ENCODE results near the gene PDCD2. TPM values are rescaled to one million over a fixed set of nuclear protein-coding genes. Genes with fewer than 3 reads are reported as not detected.

The PDCD2 gene
- total and polyA plus RNA-seq, 5 experiments from 2014 or later: 87.0 to 133 (median 117) TPM

GRCh38 chr6:170575250-170575649 lies 9.2 kb downstream of the PDCD2 start:
- no peak for DNase-seq
- no peak for ATAC-seq
- Mint-ChIP-seq H3K9me3 (no peaks in the 10 kb centered on the region), H3K4me1 (peaks cover 0 to 4% (median 0%) of the 10 kb centered on the region in 4 donors), H3K4me3 (no peak overlapping the region), H3K27me3 (no peaks in the 10 kb centered on the region), H3K27ac (peak overlapping the region in 1 of 10 donors; percentile 29), H3K36me3 (peaks cover 0 to 82% (median 1%) of the 10 kb centered on the region in 3 donors)
- POLR2A ChIA-PET: no interaction called here

DNA sequence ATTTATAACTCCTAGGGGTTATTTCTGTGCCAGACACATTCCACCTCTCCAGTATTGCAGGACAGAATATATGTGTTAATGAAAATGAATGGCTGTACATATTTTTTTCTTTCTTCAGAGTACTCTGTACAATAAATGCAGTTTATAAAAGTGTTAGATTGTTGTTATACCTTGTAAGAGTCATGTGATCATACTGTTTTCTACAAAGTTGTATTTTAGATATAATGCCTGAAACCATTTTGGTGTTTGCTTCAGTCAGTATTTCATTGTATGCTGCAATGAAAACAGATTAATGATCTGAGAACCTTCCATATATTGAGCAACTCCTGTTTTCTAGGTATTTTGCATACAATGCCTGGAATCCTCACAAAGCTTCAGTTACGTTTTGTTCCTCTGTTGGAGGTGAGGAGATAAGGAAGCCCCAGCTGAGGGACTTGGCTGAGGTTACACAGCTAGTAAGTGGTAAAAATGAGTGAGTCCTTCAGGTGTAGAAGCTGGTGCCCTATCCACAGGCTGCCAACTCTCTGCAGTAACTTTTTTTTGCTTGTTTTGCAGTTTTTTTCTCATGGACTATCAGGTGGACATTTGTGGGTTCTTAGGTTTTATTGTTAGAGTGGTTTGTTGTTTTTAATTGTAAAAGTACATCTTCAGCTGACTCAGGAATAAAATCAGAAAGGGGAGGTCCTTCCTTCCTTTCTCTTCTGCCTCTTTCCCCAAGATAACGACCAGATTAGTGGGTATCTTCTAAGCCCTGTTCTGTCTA lies 11.6 kb downstream of the PDCD2 start:
- H3K27ac Mint-ChIP-seq: peak overlapping the region in 5 of 10 donors; percentile 19 to 41 (median 29)
- peaks cover 0 to 3% (median 0%) of the 10 kb centered on the region in 4 donors for H3K4me1 Mint-ChIP-seq
- ATAC-seq (no peak), DNase-seq (no peak)
- H3K27me3 Mint-ChIP-seq: no peaks in the 10 kb centered on the region
- H3K9me3 Mint-ChIP-seq: no peaks in the 10 kb centered on the region
- peaks cover 0 to 81% (median 15%) of the 10 kb centered on the region in 3 donors for H3K36me3 Mint-ChIP-seq
- POLR2A ChIA-PET: no interaction called here
- H3K4me3 Mint-ChIP-seq: no peak overlapping the region

GRCh38 chr6:170564936-170565530 lies 19.4 kb downstream of the PDCD2 start:
- Mint-ChIP-seq H3K4me3 (no peak overlapping the region), H3K27ac (no peak overlapping the region), H3K36me3 (peaks cover 5 to 88% (median 27%) of the 10 kb centered on the region in 3 donors), H3K27me3 (no peaks in the 10 kb centered on the region), H3K4me1 (peaks cover 6 to 28% (median 15%) of the 10 kb centered on the region in 4 donors), H3K9me3 (no peaks in the 10 kb centered on the region)
- no peak for ATAC-seq
- no peak for DNase-seq
- POLR2A ChIA-PET: no interaction called here

DNA sequence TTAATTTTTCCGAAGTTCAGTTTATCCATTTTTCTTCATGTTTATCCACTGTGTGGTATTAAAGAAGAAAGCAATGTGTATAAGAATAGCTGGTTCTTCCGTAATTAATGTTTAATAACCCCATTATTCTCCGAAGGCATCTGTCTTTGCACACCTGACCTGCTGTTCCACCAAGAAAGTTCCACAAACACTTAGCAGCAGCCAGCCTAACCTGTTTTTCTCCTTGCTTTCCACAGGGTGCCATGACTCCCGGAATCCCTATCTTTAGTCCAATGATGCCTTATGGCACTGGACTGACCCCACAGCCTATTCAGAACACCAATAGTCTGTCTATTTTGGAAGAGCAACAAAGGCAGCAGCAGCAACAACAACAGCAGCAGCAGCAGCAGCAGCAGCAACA lies 22.9 kb downstream of the PDCD2 start:
- no peak overlapping the region for H3K4me3 Mint-ChIP-seq
- no peaks in the 10 kb centered on the region for H3K9me3 Mint-ChIP-seq
- no peak for DNase-seq
- peaks cover 5 to 86% (median 15%) of the 10 kb centered on the region in 3 donors for H3K36me3 Mint-ChIP-seq
- ATAC-seq: no peak
- POLR2A ChIA-PET: no interaction called here
- H3K27ac Mint-ChIP-seq: no peak overlapping the region
- no peaks in the 10 kb centered on the region for H3K27me3 Mint-ChIP-seq
- peaks cover 18 to 56% (median 29%) of the 10 kb centered on the region in 4 donors for H3K4me1 Mint-ChIP-seq

- Mint-ChIP-seq H3K4me1 (peaks cover 18 to 38% (median 25%) of the 10 kb centered on the region in 4 donors), H3K9me3 (no peaks in the 10 kb centered on the region), H3K27me3 (no peaks in the 10 kb centered on the region), H3K36me3 (peaks cover 0 to 42% (median 6%) of the 10 kb centered on the region in 3 donors), H3K27ac (no peak overlapping the region), H3K4me3 (no peak overlapping the region)
- ATAC-seq: no peak
- no peak for DNase-seq
- POLR2A ChIA-PET: interaction anchor here (4.3 kb wide), 1 partner anchor 29 kb away, joined by 59 read pairs; the partner anchor contains the start of gene PDCD2
Measured at GRCh38 chr6:170555305-170555704, 29.1 kb downstream of the PDCD2 start.

GRCh38 chr6:170554796-170555137 lies 29.7 kb downstream of the PDCD2 start:
- Mint-ChIP-seq H3K36me3 (peaks cover 0 to 42% (median 6%) of the 10 kb centered on the region in 3 donors), H3K4me3 (no peak overlapping the region), H3K27ac (no peak overlapping the region), H3K27me3 (no peaks in the 10 kb centered on the region), H3K9me3 (no peaks in the 10 kb centered on the region), H3K4me1 (peaks cover 22 to 42% (median 25%) of the 10 kb centered on the region in 4 donors)
- POLR2A ChIA-PET: interaction anchor here (0.6 to 4.3 kb wide), 4 partner anchors 29 to 860 kb away, joined by 3 to 59 read pairs (median 39); partner anchors contain the start of genes DYNLT2, ERMARD, PDCD2 and PHF10
- DNase-seq: no peak
- no peak for ATAC-seq

DNA sequence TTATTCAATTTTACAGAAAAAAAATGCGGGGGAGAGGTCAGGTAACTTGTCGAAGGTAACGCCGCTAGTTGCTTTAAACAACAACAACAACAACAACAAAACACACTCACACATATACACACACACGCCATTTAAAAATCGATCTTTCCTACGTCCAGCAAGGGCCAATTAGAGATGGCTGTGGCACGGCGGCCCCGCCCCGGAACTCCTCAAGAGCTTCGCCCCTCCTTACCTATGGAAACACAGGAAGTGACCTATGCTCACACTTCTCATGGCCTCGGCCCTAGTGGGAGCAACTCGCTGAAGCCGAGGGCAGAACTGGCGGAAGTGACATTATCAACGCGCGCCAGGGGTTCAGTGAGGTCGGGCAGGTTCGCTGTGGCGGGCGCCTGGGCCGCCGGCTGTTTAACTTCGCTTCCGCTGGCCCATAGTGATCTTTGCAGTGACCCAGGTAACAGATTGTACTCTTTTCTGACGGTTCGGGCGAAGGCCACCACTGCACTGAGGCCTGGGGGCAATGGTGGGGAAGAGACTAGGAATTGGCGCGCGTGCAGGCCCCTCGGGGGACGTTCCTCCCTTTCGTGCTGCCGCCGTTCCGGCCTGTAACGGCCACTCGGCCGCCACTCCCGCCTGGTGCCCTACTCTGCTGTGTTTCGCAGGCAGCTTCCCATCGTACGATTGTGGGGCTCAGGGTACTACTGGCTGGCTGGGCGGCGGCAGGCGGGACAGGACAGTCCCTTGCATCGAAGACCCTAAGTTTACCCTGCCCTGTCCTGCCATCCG lies 30.2 kb downstream of the PDCD2 start, which contains the start of gene TBP:
Gene TBP (plus strand): TSS at position 357 of the 783 bp plus-strand sequence. CDS start 2,661 bp downstream, outside the sequence.
- peaks cover 20 to 45% (median 25%) of the 10 kb centered on the region in 4 donors for H3K4me1 Mint-ChIP-seq
- no peaks in the 10 kb centered on the region for H3K27me3 Mint-ChIP-seq
- H3K4me3 Mint-ChIP-seq: no peak within 1 kb of the TSS
- POLR2A ChIA-PET: interaction anchor here (0.6 to 4.3 kb wide), 12 partner anchors 14 to 1341 kb away, joined by 3 to 59 read pairs (median 5); partner anchors contain the start of genes C6orf120, DYNLT2, ERMARD and FAM120B
- no peak within 1 kb of the TSS for H3K27ac Mint-ChIP-seq
- peaks cover 0 to 43% (median 6%) of the 10 kb centered on the region in 3 donors for H3K36me3 Mint-ChIP-seq
- H3K9me3 Mint-ChIP-seq: no peaks in the 10 kb centered on the region
- DNase-seq: peak; percentile 87 to 99 (median 97)
- ATAC-seq: peak; percentile 88 to 90

GRCh38 chr6:170553534-170554012 lies 30.9 kb downstream of the PDCD2 start:
- POLR2A ChIA-PET: interaction anchor here (0.8 to 4.3 kb wide), 12 partner anchors 16 to 1340 kb away, joined by 3 to 59 read pairs (median 5); partner anchors contain the start of genes C6orf120, DYNLT2, ERMARD and FAM120B
- DNase-seq (peak in 4 of 10 donors; percentile 14 to 67 (median 46)), ATAC-seq (peak; percentile 75 to 76)
- Mint-ChIP-seq H3K9me3 (no peaks in the 10 kb centered on the region), H3K27ac (no peak overlapping the region), H3K27me3 (no peaks in the 10 kb centered on the region), H3K4me3 (no peak overlapping the region), H3K4me1 (peaks cover 17 to 48% (median 28%) of the 10 kb centered on the region in 4 donors), H3K36me3 (peaks cover 0 to 43% (median 6%) of the 10 kb centered on the region in 3 donors)

GRCh38 chr6:170552765-170553533 lies 31.5 kb downstream of the PDCD2 start, which contains the start of gene PSMB1:
Gene PSMB1 (minus strand): TSS chr6:170553307. CDS start chr6:170553242, 65 bp downstream.
- DNase-seq (peak; percentile 61 to 88 (median 70)), ATAC-seq (peak; percentile 18 to 33)
- POLR2A ChIA-PET: interaction anchor here (0.8 to 4.3 kb wide), 11 partner anchors 15 to 1340 kb away, joined by 3 to 59 read pairs (median 5); partner anchors contain the start of genes C6orf120, DYNLT2, ERMARD and FAM120B
- Mint-ChIP-seq H3K4me1 (peaks cover 11 to 47% (median 28%) of the 10 kb centered on the region in 4 donors), H3K27me3 (no peaks in the 10 kb centered on the region), H3K9me3 (no peaks in the 10 kb centered on the region), H3K27ac (no peak within 1 kb of the TSS), H3K36me3 (peaks cover 0 to 43% (median 3%) of the 10 kb centered on the region in 3 donors), H3K4me3 (no peak within 1 kb of the TSS)

DNA sequence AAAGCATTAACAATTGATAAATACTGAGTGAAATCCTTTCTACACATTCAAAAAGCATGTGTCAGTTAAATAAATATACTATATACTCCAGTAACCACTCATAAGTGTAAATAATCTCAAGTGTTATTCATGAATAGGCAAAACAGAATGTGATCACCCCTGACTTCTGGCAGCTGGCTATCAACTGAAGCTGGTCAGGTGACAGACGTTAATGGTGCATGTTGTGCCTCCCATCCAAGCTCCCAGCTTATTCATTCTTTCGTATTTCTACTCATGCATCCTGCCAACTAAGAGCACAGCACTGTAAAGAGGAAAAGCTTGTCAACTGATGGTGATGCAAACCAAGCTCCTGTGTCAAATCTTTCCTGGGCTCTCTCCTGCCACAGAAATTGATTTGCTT lies 39.0 kb downstream of the PDCD2 start:
- peaks cover 23 to 54% (median 37%) of the 10 kb centered on the region in 4 donors for H3K4me1 Mint-ChIP-seq
- no peaks in the 10 kb centered on the region for H3K9me3 Mint-ChIP-seq
- no peaks in the 10 kb centered on the region for H3K27me3 Mint-ChIP-seq
- ATAC-seq (no peak), DNase-seq (no peak)
- no peak overlapping the region for H3K27ac Mint-ChIP-seq
- POLR2A ChIA-PET: interaction anchor here (1.1 kb wide), 1 partner anchor 39 kb away, joined by 3 read pairs; the partner anchor contains the start of gene PDCD2
- no peak overlapping the region for H3K4me3 Mint-ChIP-seq
- H3K36me3 Mint-ChIP-seq: peaks cover 0 to 100% (median 20%) of the 10 kb centered on the region in 3 donors

- POLR2A ChIA-PET: no interaction called here
- H3K27ac Mint-ChIP-seq: peak overlapping the region in 2 of 10 donors; percentile 20 to 49
Measured at GRCh38 chr6:170542031-170542719, 42.3 kb downstream of the PDCD2 start.

More at GRCh38 chr6:170542031-170542719, 42.3 kb downstream of the PDCD2 start:
- Mint-ChIP-seq H3K27me3 (no peaks in the 10 kb centered on the region), H3K36me3 (peaks cover 0 to 100% (median 19%) of the 10 kb centered on the region in 3 donors), H3K4me3 (no peak overlapping the region), H3K9me3 (no peaks in the 10 kb centered on the region), H3K4me1 (peaks cover 15 to 36% (median 28%) of the 10 kb centered on the region in 4 donors)
- ATAC-seq (no peak), DNase-seq (no peak)
